Activated CD4-positive, alpha-beta T cell treated with anti-CD3 and anti-CD28 coated beads, Interleukin-2, amount 50 U/mL, for 48 hours (primary cell): ENCODE measurements around the gene HTR7.
A peak's percentile ranks its signal among the peaks of the same experiment; 100 is the strongest.

ENCODE experiments used
- DNase-seq, 2 experiments: peaks; one replicate each; pipeline ENCODE4 v3.0.0-alpha.2; 2020

Gene HTR7

DNA sequence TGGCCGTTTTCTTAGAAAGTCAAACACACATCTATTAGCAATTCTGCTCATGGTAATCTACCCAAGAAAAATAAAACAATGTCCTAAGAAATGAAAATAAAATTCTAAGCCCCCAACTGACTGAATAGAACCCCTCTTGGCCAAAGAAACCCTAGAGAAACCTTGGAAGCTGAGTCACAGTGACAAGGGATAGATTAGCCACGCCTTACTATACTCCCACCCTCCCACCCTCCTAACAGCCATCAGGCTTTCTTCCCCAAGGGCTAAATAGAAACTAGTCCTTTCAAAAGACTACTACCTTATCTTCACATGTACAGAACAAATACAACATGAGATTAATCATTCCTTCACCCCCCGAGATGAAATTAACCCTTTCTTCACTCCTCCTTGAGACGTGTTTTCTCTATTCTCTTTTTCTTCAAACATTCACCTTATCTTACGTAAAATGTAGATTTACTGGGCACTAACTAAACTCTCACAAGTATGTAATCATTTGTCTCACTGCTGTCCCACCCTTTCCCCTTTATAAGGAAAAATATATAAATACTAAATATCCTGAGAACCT, 57.5 kb downstream of the HTR7 start:
- DNase-seq, result no peak

DNA sequence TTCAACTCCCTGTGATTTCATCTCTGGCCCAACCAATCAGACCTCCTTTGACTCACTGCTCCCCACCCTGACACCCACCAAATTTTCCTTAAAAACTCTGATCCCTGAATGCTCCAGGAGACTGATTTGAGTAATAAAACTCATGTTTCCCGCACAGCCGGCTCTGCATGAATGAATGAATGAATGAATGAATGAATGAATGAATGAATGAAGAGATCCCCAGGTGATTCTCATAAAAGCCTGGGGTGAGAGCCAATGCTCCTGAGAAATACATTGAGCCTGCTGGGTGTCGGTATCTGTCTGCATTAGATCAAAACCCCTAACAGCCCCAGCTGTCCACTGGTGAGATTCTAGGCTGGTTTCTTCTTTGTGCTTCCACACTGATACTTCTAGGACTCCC, 58.7 kb downstream of the HTR7 start:
- DNase-seq, result no peak

DNA sequence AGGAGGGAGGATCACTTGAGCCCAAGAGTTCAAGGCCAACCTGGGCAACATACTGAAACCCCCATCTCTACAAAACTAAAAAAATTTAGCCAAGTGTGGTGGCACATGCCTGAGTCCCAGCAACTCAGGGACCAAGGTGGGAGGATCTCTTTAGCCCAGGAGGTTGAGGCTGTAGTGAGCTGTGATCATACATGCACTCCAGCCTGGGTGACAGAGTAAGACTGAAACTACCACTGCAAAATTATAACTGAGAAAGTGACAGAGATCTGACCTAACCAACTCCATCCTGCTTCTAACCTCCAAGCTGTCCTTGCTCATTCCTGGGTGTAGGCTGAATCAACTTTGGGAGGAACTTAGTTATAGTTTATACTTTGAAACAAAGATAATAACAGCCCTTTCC, 59.4 kb downstream of the HTR7 start:
- DNase-seq, result no peak

DNA sequence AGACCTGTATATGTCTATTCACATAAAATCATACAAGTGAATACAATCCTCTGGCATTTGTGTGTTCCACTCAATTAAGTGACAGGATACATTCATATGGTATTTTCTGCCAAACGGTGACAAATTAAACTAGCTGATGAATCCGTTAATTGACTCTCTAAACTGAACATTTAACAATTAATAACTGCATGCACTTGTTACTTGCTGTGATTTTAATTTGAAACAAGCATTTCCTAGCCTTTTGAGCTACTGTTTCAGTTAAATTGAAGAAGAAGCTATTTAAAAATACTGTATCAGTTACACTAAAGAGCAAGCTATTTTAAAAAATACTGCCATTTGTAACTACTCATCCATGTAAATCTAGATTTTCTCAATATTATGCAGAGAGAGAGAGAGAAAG, 67.4 kb downstream of the HTR7 start:
- no peak for DNase-seq

DNA sequence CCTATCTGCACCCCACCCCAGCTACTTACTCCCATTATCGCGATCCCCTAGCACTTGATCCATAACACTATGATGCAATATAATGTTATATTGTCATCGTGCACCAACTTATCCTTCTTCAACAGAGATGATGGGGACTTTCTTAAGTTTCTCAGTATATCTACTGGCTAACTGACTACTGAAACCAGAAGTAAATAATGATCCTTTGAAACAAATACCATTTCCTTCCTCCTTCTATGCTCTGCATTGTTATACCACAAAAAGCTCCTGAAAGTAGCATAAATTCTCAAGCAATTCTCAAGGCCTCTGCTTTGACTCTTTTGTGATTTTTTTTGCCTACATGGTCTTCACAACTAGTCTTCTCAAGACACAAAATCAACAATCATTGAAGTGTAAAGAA, 68.9 kb downstream of the HTR7 start:
- no peak for DNase-seq

DNA sequence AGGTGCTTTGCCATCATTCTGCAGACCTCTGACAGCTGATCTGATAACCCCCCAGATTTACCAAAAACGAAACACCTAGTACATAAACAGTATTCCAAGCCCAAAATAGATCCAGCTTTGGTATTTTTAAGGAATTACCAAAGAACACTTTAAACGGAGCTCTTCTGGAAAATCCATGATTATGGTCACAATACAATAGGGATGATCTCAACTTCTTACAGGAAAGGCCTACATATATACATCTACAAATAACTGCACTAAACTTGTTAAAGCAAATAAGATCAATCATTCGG, 69.7 kb downstream of the HTR7 start:
- DNase-seq, result no peak

DNA sequence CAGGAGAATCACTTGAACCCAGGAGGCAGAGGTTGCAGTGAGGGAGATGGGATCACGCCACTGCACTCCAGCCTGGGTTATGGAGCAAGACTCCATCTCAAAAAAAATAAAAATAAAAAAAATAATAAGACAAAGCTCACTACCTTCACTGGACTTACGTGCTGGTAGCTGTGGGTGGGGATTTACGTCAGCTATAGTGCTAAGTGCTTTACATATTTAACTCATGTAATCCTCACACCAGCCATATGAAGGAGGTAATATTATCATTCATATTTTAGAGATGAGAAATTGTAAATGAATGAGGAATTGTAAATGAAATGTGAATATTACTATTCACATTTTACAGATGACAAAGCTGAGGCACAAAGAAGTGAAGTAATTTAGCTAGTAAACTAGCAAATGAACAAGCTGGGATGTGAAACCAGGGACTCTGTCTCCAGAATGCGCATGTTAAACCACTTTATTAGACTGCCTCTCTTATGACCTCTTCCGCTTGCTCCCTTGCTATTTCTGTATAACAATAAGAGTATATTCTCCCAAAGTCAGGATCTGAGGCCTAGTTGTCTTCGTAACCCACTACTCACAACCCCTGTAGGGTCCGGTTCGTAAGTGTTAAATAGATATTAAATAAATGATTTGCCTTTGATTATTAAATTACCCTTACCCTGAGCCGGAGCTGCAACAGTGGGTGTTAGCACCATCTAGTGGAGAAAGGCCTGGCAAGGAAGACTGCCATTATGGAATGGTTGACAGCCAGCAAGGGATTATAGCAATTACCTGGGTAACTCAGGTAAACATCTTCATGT, 70.2 kb downstream of the HTR7 start:
- peak; percentile 12 to 29 for DNase-seq

DNA sequence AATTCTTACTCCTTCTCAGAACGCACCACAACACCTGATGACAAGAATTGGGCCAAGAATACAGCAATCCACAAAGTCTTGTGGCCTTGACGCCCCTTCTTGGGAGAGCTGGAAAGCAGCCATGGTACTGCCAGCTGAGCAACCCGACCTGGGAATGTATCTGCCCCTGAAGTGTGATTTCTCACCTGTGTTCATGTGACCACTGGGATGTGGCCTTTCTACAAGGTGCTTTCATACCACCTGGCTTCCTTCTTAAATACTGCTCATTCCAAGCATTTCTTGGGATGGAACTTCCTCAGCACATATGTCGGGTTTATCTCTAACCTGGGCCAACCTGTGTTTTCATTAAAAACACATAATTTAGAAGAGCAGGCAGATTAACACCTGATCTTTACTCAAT, 72.1 kb downstream of the HTR7 start:
- no peak for DNase-seq

DNA sequence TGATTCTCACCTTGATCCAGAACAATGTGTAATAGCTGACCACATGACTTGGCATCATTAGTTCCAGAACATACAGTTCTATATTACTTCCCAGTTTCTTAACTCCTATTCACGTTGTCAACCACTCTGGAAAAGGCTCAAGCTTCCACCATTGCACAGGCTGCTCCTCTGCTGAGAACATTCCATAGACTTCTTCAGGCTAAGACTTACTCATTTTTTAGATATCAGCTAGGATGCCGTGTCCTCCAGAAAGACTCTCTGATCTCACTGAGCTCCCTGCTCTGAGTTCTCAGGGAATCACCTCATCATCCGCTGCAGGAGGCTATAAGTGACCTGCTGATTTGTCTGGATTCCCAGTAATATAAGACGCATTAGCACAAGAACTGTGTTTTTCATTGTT, 73.1 kb downstream of the HTR7 start:
- DNase-seq, result no peak

DNA sequence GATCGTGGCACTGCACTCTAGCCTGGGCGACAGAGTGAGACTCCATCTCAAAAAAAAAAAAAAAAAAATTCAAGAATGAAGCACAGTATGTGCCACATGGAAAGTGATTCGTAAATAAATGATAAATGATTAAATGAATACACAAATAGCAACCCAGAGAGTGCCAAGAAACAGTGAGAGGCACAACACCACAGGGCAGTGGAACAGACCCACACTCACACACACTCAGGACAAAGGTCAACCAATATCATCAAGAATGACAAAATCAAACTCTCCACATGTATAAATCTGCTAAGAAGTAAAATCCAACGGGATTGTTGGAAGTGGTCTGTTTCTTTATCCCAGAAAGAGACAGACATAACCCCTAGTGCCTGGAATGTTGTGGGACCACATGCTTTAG, 77.4 kb downstream of the HTR7 start:
- DNase-seq, result no peak

DNA sequence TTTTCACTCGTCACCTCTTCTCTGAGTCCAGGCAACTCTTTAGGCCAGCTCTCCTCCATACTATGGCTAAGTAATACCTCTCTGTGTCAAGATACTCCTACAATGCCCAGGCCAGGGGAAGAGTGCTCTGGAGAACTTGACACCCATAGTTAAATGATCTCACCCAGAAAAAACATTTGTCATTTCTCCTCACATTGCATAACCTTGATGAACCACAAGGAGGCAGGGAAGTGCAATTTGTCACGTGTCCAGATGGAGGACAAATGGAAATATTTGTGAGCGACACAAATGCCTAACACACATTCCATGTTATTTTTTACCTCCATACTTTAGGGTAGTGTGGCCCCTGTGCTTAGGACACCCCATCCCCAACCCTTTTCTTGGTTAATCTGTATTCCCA, 78.3 kb downstream of the HTR7 start:
- no peak for DNase-seq

DNA sequence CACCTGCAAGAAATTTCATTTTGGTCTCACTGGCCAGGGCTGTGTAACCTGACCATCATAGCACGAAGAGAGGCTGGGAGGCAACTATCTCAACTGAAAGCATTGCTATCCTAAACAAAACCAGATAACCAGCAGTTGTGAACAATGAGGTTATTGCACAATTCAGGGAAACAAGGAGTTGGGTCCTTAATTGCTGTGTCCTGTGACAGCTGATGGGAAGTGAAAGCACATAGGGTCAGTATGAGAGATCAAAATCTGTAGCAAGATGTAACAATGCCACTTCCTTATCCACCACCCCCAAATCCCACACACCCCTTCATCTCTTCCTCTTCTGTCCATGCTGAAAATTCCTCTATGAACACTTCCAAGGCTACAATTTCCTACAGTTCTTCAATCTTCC, 80.2 kb downstream of the HTR7 start:
- no peak for DNase-seq

DNA sequence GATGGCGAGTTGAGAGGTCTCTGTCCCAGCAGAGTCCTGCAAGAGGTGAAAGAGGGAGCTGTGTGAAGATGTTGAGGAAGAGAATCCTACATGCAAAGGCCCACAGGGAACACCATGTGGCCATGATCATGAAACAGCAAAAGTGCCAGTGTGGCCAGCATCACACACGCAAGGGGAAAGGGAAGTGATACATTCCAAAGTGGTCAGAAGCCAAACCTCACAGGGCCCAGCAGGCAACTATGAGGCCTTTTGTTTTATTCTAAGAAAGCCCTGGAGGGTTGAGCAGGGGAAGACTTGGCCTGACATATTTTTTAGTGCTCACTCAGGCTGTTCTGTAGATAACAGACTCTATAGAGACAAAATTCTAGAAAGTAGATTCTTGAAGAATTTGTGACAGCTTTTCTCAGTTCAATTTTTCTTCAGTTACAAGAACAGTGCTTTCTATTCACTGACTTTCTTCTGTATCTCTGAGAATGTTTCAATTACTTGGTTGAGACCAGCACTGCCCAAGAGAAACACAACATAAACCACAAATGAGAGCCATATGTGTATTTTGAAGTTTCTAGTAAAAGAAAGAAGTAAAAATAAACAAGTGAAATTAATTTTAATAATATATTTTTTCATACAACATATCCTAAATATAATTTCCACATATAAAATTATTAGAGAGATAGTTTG, 82.3 kb downstream of the HTR7 start:
- DNase-seq, result no peak

DNA sequence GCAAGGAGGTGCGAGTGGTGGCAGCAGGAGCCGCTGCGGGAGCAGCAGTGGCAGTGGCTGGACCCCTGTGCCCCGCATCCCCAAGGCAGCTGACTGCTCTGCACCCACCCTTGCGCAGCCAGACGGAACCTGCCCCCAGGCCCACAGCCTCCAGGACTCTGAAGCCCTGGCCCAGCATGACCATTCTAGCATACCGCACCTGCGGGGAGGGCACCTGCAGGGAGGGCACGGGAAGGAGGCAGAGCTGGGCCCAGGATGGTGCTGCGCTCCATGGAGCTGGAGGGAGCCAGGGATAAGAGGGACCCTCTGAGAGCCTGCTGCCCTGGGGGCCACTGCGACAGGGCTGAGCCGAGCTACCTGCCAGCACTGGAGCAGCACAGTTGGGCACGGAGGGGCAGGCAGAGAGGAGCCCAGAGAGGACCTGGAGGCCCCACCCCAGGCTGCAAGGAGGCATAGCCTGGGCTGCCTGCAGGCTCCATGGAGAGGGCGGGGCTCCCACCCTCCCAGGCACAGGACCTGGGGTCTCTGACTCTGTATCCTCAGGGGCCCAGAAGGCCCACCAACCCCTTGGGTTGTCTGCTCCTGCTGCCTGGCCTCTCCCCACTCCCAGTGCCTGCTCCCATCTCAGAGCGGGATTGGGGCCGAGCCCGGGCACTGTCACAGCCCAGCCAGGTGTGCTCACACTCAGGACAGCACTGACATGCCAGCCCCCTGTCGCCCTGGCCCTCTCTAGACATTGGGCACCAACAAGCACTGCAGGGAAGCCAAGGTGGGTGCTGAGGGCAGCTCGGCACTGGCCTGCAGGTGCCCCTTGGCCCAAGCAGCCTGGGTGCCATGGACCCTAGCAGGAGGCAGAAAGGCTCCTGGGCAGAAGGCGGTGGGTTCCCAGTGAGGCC, 87.6 kb downstream of the HTR7 start:
- no peak for DNase-seq

DNA sequence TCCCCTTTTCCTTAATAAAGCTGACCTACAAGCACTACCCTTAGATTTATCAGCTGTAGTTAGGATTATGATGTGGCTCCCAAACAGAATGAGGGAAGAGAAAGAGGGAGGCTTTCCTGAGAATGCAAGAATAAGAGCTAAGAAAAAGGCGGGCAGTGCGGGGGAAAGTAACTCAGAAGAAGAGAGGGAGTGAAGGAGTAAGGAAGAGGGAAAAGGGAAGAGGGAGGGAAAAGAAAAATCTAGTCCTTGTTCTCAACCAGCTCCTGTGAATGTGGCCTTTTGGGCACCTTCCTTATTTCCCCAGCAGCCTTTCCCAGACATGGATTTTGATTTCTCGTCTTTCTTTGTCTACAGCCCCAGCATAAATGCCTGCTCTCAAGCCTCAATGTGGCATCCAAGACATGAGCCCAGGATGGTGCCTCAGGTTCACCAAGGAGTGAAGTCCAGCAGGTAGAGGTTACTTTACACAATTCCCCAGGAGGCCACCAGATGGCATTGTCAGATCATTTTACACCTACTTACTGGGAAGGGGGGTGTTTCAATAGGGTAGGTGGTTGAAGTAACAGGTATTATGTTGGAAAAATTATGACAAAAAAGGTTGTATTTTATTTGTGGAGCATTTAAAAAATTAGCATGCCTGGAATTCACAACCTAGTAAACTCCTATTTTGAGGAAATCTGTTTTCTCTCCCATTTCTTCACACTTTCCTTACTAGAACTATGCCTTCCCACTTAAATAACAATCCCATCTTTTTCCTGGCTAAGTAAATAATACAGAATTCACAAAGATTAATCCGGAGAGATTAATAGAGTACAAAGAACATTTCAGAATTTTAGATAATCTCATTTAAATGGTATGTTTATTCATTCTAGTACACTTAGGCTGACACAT, 106.5 kb downstream of the HTR7 start:
- peak; percentile 49 to 55 for DNase-seq

DNA sequence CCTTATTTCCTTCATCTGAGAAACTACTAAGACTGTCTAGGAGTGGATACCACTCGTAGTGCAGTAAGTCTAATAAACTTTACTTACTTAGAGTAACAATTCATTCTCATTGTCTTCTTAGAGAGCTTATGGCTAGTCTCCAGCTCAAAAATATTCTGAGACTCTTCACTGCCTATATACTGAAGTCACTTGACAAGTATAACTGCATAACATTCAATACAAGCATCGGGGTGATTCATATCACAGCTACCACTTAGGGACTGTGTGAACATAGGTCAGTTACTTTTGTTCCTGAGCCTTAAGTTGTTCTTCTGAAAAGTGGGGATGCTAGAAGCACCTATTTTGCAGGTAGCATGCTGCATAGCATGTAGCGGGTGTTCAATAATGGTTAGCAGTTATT, 111.0 kb downstream of the HTR7 start:
- no peak for DNase-seq

DNA sequence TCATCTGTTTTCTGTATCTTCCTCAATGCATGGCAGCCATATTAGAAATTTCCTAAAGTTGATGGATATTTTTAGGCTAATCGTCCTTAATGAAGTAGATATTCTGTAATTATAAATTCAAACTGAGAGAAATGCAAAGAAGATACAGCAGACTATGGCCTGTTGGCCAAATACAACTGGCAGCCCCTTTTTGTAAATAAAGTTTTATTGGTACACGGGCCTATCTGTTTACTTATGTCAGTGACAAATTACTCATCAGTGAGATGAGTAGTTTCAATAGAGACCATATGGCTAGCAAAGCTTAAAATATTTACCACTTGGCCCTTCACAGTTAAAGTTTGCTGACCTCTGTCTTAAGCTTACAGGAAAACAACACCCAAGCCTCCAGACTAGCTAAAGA, 112.3 kb downstream of the HTR7 start:
- no peak for DNase-seq

DNA sequence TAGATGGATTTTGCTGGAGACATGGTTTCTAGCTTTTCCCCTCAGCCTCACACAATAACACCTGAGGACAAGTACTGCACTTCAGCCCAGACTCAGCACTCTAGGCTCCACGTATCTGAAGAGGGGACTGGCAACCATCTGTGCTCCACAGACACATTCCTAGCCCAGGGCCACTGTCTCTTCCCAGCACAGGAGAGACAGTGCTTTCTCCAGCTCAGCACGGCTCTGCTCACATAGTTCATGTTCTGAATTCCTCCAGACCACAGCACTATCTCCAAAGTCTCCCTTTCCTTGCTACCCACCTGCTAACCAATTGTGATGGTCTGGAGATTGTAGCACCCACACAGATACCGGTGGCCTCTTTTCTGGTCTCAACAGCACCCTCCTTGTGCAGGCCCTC, 114.5 kb downstream of the HTR7 start:
- DNase-seq, result no peak

DNA sequence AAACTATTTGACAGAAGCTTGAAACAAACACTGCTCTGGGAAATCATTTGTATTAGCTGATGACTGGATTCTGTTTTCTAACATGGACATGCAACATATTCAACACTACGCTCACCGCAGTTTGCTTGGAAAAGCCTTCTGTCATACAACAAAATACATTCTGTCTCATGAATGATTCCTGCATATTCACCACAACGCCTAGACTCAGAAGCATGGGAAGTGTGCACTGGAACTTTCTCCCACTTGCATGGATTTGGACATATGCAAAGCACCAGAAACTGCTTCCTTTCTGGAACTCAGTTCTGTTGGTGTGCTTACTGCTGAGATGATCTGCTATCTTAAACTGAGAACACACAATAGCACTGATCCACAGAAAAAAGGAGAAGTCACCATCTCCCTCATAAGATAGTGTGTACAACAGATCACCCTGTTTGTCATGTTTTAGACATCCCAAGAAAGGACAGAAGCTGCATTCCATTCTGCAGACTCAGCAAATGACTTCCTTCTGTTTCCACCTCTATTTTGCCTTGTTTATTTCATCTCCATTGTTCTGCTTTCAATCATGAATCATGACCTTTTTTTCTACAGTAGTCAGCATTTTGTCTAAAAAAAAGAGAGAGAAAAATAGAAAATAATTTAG, 115.8 kb downstream of the HTR7 start:
- no peak for DNase-seq

DNA sequence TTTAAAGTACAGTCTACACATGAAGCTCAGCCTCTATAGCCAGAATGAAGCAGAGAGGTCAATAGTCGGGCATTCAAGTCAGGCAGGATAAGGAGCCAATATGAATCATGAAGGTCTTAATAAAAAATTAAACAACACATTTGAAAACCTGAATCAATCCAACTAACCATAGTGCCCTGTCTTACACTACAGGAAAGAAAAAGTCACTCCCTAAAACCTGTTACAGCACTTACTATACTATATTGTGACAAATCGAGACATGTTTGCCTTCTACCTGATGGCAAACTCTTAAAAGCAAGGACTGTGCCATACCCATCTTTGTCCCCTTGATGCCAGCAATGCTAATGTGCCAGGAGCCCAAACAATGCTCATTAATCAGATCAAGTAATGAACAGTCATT, 117.6 kb downstream of the HTR7 start:
- no peak for DNase-seq

DNA sequence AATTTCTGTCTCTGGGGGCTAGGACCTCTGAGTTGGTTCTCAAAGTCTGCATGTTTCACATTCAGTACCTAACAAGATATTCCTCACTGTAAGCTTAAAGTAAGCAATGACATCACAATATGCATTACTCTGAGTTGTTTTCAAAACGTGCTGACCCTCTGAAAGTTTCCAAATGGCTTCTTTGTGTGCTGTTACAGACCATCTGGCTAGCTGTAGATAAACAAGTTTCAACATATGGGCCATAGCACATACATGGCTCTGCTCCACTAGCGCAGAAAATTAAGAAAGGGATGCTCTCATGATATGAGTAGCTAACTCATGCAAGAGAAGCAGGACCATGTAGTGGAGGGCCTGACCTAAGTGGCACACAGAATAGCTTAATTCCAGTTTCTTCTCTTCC, 119.0 kb downstream of the HTR7 start:
- no peak for DNase-seq

DNA sequence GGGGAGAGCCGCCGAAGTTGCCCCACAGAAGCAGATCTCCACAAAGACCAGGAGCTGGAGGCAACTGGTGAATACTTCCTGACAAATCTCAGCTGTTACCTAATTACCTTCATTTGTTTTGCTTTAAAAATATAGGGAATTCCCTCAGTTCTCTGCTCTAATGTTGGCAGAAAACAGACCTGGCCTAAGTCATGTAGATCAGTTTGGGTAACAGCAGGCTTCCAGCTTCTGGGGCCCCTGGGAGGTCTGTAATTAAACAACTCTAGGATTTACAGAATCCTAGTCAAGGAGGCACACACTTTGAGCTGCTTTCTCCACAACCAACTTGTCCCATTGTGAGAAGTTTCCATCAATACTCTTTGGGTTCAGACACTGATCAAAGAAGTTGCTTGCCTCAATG, 123.4 kb downstream of the HTR7 start:
- DNase-seq, result no peak
